ENCODE results near the gene CCDC167. TPM values are rescaled to one million over a fixed set of nuclear protein-coding genes. Genes with fewer than 3 reads are reported as not detected.

The CCDC167 gene
- polyA plus RNA-seq, 1 donor from 2014 or later = 207 TPM

GRCh38 chr6:37452522-37452921, 47.2 kb downstream of the CCDC167 start:
- TF ChIP-seq CTCF (IDR thresholded peaks at IDR 0.05; ENCODE audit: poor library complexity, severe bottlenecking) (no peak), TAF1 (IDR thresholded peaks at IDR 0.05; ENCODE audit: low read depth) (no peak), POLR2AphosphoS5 (IDR thresholded peaks at IDR 0.05) (no peak), SMC3 (conservative IDR thresholded peaks at IDR 0.05; ENCODE audit: poor library complexity) (no peak), MXI1 (conservative IDR thresholded peaks at IDR 0.05; ENCODE audit: poor library complexity, severe bottlenecking) (no peak), EZH2 (IDR thresholded peaks at IDR 0.05; ENCODE audit: borderline replicate concordance, insufficient read depth, low read length, poor library complexity, severe bottlenecking) (no peak), EP300 (conservative IDR thresholded peaks at IDR 0.05; ENCODE audit: poor library complexity, severe bottlenecking) (no peak), RAD21 (conservative IDR thresholded peaks at IDR 0.05) (no peak), REST (IDR thresholded peaks at IDR 0.05; ENCODE audit: borderline replicate concordance) (no peak)
- Histone ChIP-seq H3K4me2 (ENCODE audit: low read length) (no peak overlapping the region), H3K4me3 (ENCODE audit: low read length) (no peak overlapping the region), H3K36me3 (ENCODE audit: insufficient read depth, low read length) (no peaks in the 10 kb centered on the region), H3K27ac (ENCODE audit: low read length) (no peak overlapping the region), H3K9me2 (ENCODE audit: insufficient read depth, low read length) (no peaks in the 10 kb centered on the region), H3K27me3 (ENCODE audit: insufficient read depth, low read depth, low read length) (no peaks in the 10 kb centered on the region), H3K9me3 (ENCODE audit: low read length) (no peaks in the 10 kb centered on the region), H4K20me1 (ENCODE audit: insufficient read depth) (no peaks in the 10 kb centered on the region), H3K79me2 (replicated peaks; ENCODE audit: insufficient read depth, low read length) (no peaks in the 10 kb centered on the region), H3F3A (ENCODE audit: insufficient read depth, low read length, poor library complexity, severe bottlenecking) (no peaks in the 10 kb centered on the region), H3K9ac (ENCODE audit: low read length) (no peak overlapping the region), H2AFZ (ENCODE audit: low read depth, low read length) (no peak overlapping the region)

GRCh38 chr6:37451441-37452193, 48.1 kb downstream of the CCDC167 start:
- TF ChIP-seq EZH2 (IDR thresholded peaks at IDR 0.05; ENCODE audit: borderline replicate concordance, insufficient read depth, low read length, poor library complexity, severe bottlenecking) = no peak
- TF ChIP-seq EP300 (conservative IDR thresholded peaks at IDR 0.05; ENCODE audit: poor library complexity, severe bottlenecking) = no peak
- TF ChIP-seq SMC3 (conservative IDR thresholded peaks at IDR 0.05; ENCODE audit: poor library complexity) = no peak
- TF ChIP-seq POLR2AphosphoS5 (IDR thresholded peaks at IDR 0.05) = no peak
- no peak for TF ChIP-seq REST (IDR thresholded peaks at IDR 0.05; ENCODE audit: borderline replicate concordance)
- no peak for TF ChIP-seq MXI1 (conservative IDR thresholded peaks at IDR 0.05; ENCODE audit: poor library complexity, severe bottlenecking)
- TF ChIP-seq RAD21 (conservative IDR thresholded peaks at IDR 0.05) = no peak
- TF ChIP-seq TAF1 (IDR thresholded peaks at IDR 0.05; ENCODE audit: low read depth) = no peak
- Histone ChIP-seq H3K27me3 (ENCODE audit: insufficient read depth, low read depth, low read length) (no peaks in the 10 kb centered on the region), H2AFZ (ENCODE audit: low read depth, low read length) (no peak overlapping the region), H3K27ac (ENCODE audit: low read length) (no peak overlapping the region), H3K9me2 (ENCODE audit: insufficient read depth, low read length) (no peaks in the 10 kb centered on the region), H3K79me2 (replicated peaks; ENCODE audit: insufficient read depth, low read length) (no peaks in the 10 kb centered on the region), H3K36me3 (ENCODE audit: insufficient read depth, low read length) (peaks cover 5% of the 10 kb centered on the region), H3K9me3 (ENCODE audit: low read length) (no peaks in the 10 kb centered on the region), H3F3A (ENCODE audit: insufficient read depth, low read length, poor library complexity, severe bottlenecking) (no peaks in the 10 kb centered on the region), H3K9ac (ENCODE audit: low read length) (no peak overlapping the region), H4K20me1 (ENCODE audit: insufficient read depth) (no peaks in the 10 kb centered on the region), H3K4me3 (ENCODE audit: low read length) (no peak overlapping the region), H3K4me2 (ENCODE audit: low read length) (no peak overlapping the region)

Measured in neural cell (in vitro differentiated cells).